Muscle layer of colon (tissue), 2 donors: ENCODE measurements around the gene RAB15.

Source experiments
- H3K27ac ChIP-seq: one replicate; pipeline ENCODE4 v1.7.0; 2013; ENCODE audit warnings: low read depth, mild to moderate bottlenecking, low read length, moderate library complexity
- H3K27me3 ChIP-seq, 2 donors: one replicate each; pipeline ENCODE4 v1.7.0; 2013; ENCODE audit warnings: low read length in 2 of 2, mild to moderate bottlenecking in 2 of 2; ENCODE audit not compliant: insufficient read depth in 2 of 2, control insufficient read depth in 1 of 2
- H3K36me3 ChIP-seq: one replicate; pipeline ENCODE4 v1.7.0; 2013; ENCODE audit warnings: mild to moderate bottlenecking, low read length; ENCODE audit not compliant: insufficient read depth
- H3K4me1 ChIP-seq: one replicate; pipeline ENCODE4 v1.7.0; 2013; ENCODE audit warnings: mild to moderate bottlenecking, low read length; ENCODE audit not compliant: insufficient read depth
- H3K4me3 ChIP-seq, 2 donors: one replicate each; pipeline ENCODE4 v1.7.0; 2013; ENCODE audit warnings: low read length in 2 of 2, low read depth in 1 of 2, mild to moderate bottlenecking in 1 of 2, moderate library complexity in 1 of 2
- H3K9ac ChIP-seq: one replicate; pipeline ENCODE4 v1.7.0; 2013; ENCODE audit warnings: low read length
- H3K9me3 ChIP-seq: one replicate; pipeline ENCODE4 v1.7.0; 2013; ENCODE audit warnings: mild to moderate bottlenecking, low read length
- donor health status: abdominal sarcoma.
- donor health status: Adenocarcinoma of cecum.

The RAB15 gene

GRCh38 chr14:64971943-64972791 is at the start of gene RAB15:
RAB15 (minus strand) TSS chr14:64972336; CDS start chr14:64972076, 260 bp downstream.
- Histone ChIP-seq H3K4me1 (peaks cover 12% of the 10 kb centered on the region), H3K27ac (peak within 1 kb of the TSS; percentile 23), H3K36me3 (no peaks in the 10 kb centered on the region), H3K27me3 (peaks cover 0 to 12% of the 10 kb centered on the region in 2 donors), H3K4me3 (peak within 1 kb of the TSS; percentile 70 to 71), H3K9me3 (no peaks in the 10 kb centered on the region), H3K9ac (peak within 1 kb of the TSS; percentile 21)

GRCh38 chr14:65019944-65020566 is 47.9 kb upstream of the RAB15 start:
- H3K4me1 ChIP-seq, result no peaks in the 10 kb centered on the region
- H3K4me3 ChIP-seq, result no peak overlapping the region
- H3K36me3 ChIP-seq, result peaks cover 9% of the 10 kb centered on the region
- no peaks in the 10 kb centered on the region for H3K9me3 ChIP-seq
- no peak overlapping the region for H3K27ac ChIP-seq
- no peaks in the 10 kb centered on the region for H3K27me3 ChIP-seq
- H3K9ac ChIP-seq, result no peak overlapping the region

GRCh38 chr14:65016471-65016870 is 44.3 kb upstream of the RAB15 start:
- peaks cover 24% of the 10 kb centered on the region for H3K36me3 ChIP-seq
- no peaks in the 10 kb centered on the region for H3K9me3 ChIP-seq
- no peak overlapping the region for H3K27ac ChIP-seq
- no peaks in the 10 kb centered on the region for H3K4me1 ChIP-seq
- no peak overlapping the region for H3K4me3 ChIP-seq
- no peaks in the 10 kb centered on the region for H3K27me3 ChIP-seq
- no peak overlapping the region for H3K9ac ChIP-seq

- Histone ChIP-seq H3K27me3 (no peaks in the 10 kb centered on the region), H3K27ac (no peak overlapping the region), H3K4me3 (no peak overlapping the region), H3K36me3 (peaks cover 24% of the 10 kb centered on the region), H3K9ac (no peak overlapping the region), H3K9me3 (no peaks in the 10 kb centered on the region), H3K4me1 (no peaks in the 10 kb centered on the region)
Observed at GRCh38 chr14:65015391-65015790, 43.3 kb upstream of the RAB15 start.

- no peaks in the 10 kb centered on the region for H3K4me1 ChIP-seq
- no peak overlapping the region for H3K27ac ChIP-seq
- H3K9me3 ChIP-seq, result no peaks in the 10 kb centered on the region
- no peaks in the 10 kb centered on the region for H3K27me3 ChIP-seq
- H3K36me3 ChIP-seq, result peaks cover 24% of the 10 kb centered on the region
- no peak overlapping the region for H3K9ac ChIP-seq
- H3K4me3 ChIP-seq, result no peak overlapping the region
Observed at GRCh38 chr14:65012353-65012752, 40.2 kb upstream of the RAB15 start.

- Histone ChIP-seq H3K27ac (no peak overlapping the region), H3K4me3 (no peak overlapping the region), H3K9ac (no peak overlapping the region), H3K4me1 (no peaks in the 10 kb centered on the region), H3K9me3 (no peaks in the 10 kb centered on the region), H3K36me3 (peaks cover 24% of the 10 kb centered on the region), H3K27me3 (no peaks in the 10 kb centered on the region)
Observed at GRCh38 chr14:65011538-65011937, 39.4 kb upstream of the RAB15 start.

GRCh38 chr14:65010211-65010931 is 38.2 kb upstream of the RAB15 start:
- no peaks in the 10 kb centered on the region for H3K9me3 ChIP-seq
- no peaks in the 10 kb centered on the region for H3K4me1 ChIP-seq
- no peak overlapping the region for H3K4me3 ChIP-seq
- H3K9ac ChIP-seq, result no peak overlapping the region
- H3K27ac ChIP-seq, result no peak overlapping the region
- H3K27me3 ChIP-seq, result no peaks in the 10 kb centered on the region
- peaks cover 16% of the 10 kb centered on the region for H3K36me3 ChIP-seq

GRCh38 chr14:65007202-65007601 is 35.1 kb upstream of the RAB15 start:
- peaks cover 7% of the 10 kb centered on the region for H3K36me3 ChIP-seq

GRCh38 chr14:65006261-65006721 is 34.2 kb upstream of the RAB15 start:
- Histone ChIP-seq H3K27ac (no peak overlapping the region), H3K27me3 (no peaks in the 10 kb centered on the region), H3K4me1 (peaks cover 2% of the 10 kb centered on the region), H3K4me3 (no peak overlapping the region), H3K9me3 (no peaks in the 10 kb centered on the region), H3K9ac (no peak overlapping the region), H3K36me3 (no peaks in the 10 kb centered on the region)

More at GRCh38 chr14:65007202-65007601, 35.1 kb upstream of the RAB15 start:
- Histone ChIP-seq H3K4me1 (no peaks in the 10 kb centered on the region), H3K9ac (no peak overlapping the region), H3K9me3 (no peaks in the 10 kb centered on the region), H3K4me3 (no peak overlapping the region), H3K27me3 (no peaks in the 10 kb centered on the region), H3K27ac (no peak overlapping the region)

- Histone ChIP-seq H3K4me1 (peaks cover 7% of the 10 kb centered on the region), H3K36me3 (no peaks in the 10 kb centered on the region), H3K27me3 (no peaks in the 10 kb centered on the region), H3K4me3 (no peak overlapping the region), H3K9me3 (no peaks in the 10 kb centered on the region), H3K9ac (no peak overlapping the region), H3K27ac (no peak overlapping the region)
Observed at GRCh38 chr14:65003394-65003793, 31.3 kb upstream of the RAB15 start.

- no peaks in the 10 kb centered on the region for H3K9me3 ChIP-seq
- H3K27ac ChIP-seq, result no peak overlapping the region
- H3K36me3 ChIP-seq, result no peaks in the 10 kb centered on the region
- H3K27me3 ChIP-seq, result no peaks in the 10 kb centered on the region
- peaks cover 7% of the 10 kb centered on the region for H3K4me1 ChIP-seq
- no peak overlapping the region for H3K4me3 ChIP-seq
- no peak overlapping the region for H3K9ac ChIP-seq
Observed at GRCh38 chr14:65002586-65003210, 30.6 kb upstream of the RAB15 start.
